Measurements from ENCODE around the gene SH3BGR.

SH3BGR gene

DNA sequence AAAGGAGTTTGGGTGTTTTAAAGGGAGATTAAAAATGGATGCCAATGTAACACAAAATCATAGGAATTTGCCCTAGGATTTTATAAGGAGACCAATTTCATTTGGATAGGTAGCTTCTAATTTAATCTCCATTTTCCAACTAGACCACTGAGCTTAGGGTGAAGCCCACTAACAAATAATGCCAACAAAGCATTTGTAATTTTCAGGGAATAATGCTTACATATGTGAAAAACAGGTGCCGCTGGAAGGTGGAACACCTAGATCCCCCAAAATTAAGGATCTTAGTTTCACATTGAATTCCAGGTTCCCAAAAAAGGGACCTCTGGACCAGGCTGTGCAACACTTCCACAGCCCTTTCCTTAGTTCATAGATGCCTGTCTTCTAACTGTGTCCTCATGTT lies 94.8 kb downstream of the SH3BGR start:
- Histone ChIP-seq H4K20me1 (ENCODE audit: insufficient read depth, low read length) (no peaks in the 10 kb centered on the region), H3K9me3 (ENCODE audit: insufficient read depth, low read length) (no peaks in the 10 kb centered on the region), H3K27ac (ENCODE audit: low read length) (no peak overlapping the region), H3K79me2 (ENCODE audit: low read length) (no peaks in the 10 kb centered on the region), H3K4me1 (ENCODE audit: low read length) (no peaks in the 10 kb centered on the region), H3K27me3 (ENCODE audit: low read depth, low read length) (no peaks in the 10 kb centered on the region), H3K36me3 (replicated peaks; ENCODE audit: low read depth, low read length) (no peaks in the 10 kb centered on the region), H2AFZ (ENCODE audit: low read depth, low read length) (no peak overlapping the region), H3K4me3 (ENCODE audit: low read length) (no peak overlapping the region), H3K9ac (ENCODE audit: low read length) (no peak overlapping the region), H3K4me2 (ENCODE audit: low read length) (no peak overlapping the region)
- TF ChIP-seq EZH2phosphoT487 (IDR thresholded peaks at IDR 0.05; ENCODE audit: low read depth) = no peak
- TF ChIP-seq, protein P1, sequence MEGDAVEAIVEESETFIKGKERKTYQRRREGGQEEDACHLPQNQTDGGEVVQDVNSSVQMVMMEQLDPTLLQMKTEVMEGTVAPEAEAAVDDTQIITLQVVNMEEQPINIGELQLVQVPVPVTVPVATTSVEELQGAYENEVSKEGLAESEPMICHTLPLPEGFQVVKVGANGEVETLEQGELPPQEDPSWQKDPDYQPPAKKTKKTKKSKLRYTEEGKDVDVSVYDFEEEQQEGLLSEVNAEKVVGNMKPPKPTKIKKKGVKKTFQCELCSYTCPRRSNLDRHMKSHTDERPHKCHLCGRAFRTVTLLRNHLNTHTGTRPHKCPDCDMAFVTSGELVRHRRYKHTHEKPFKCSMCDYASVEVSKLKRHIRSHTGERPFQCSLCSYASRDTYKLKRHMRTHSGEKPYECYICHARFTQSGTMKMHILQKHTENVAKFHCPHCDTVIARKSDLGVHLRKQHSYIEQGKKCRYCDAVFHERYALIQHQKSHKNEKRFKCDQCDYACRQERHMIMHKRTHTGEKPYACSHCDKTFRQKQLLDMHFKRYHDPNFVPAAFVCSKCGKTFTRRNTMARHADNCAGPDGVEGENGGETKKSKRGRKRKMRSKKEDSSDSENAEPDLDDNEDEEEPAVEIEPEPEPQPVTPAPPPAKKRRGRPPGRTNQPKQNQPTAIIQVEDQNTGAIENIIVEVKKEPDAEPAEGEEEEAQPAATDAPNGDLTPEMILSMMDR (IDR thresholded peaks at IDR 0.05; ENCODE audit: low read depth, low read length) = no peak

DNA sequence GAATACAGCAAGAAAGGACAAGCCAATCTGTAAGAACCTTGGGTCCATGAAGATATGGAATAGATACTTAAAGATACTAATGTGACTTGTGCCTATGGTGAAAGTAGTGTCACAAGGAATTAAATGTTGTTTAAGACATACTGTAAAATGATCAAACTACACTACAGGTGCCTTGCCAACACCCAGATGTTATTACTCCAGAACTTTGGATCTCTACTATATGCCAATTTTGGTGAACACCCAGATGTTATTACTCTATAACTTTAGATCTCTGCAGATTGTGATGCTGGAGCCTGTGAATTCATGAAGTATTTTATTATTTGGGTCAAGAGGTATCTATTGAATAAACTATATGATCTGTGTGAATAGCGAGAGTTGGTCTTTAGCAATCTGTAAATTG lies 101.1 kb downstream of the SH3BGR start:
- H4K20me1 ChIP-seq (ENCODE audit: insufficient read depth, low read length) = no peaks in the 10 kb centered on the region
- H3K79me2 ChIP-seq (ENCODE audit: low read length) = no peaks in the 10 kb centered on the region
- H3K9me3 ChIP-seq (ENCODE audit: insufficient read depth, low read length) = no peaks in the 10 kb centered on the region
- H3K36me3 ChIP-seq (replicated peaks; ENCODE audit: low read depth, low read length) = no peaks in the 10 kb centered on the region
- H3K4me3 ChIP-seq (ENCODE audit: low read length) = no peak overlapping the region
- TF ChIP-seq, protein P1 (IDR thresholded peaks at IDR 0.05; ENCODE audit: low read depth, low read length) = no peak
- TF ChIP-seq EZH2phosphoT487 (IDR thresholded peaks at IDR 0.05; ENCODE audit: low read depth) = no peak
- H3K4me1 ChIP-seq (ENCODE audit: low read length) = no peaks in the 10 kb centered on the region
- no peak overlapping the region for H3K9ac ChIP-seq (ENCODE audit: low read length)
- no peak overlapping the region for H3K4me2 ChIP-seq (ENCODE audit: low read length)
- no peaks in the 10 kb centered on the region for H3K27me3 ChIP-seq (ENCODE audit: low read depth, low read length)
- H3K27ac ChIP-seq (ENCODE audit: low read length) = no peak overlapping the region
- H2AFZ ChIP-seq (ENCODE audit: low read depth, low read length) = no peak overlapping the region

DNA sequence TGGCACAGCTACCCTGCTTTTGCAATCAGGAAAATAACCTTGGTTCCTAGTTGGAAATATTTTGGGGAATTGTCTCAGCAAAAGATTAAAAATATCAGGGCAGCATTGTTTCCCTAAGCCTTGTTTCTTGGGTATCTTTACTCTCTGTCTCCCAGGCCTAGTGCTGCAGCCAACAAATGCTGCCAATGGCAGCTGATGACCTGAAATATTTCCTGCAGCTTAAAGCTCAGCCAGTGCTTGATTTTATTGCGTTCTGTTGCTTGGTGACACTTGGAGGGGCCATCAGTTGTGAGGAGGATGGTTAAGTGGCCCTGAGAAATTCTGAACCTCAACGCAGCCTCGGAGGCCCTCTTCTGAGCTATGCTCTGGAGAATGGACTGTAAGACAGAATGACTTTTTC lies 101.6 kb downstream of the SH3BGR start:
- no peaks in the 10 kb centered on the region for H4K20me1 ChIP-seq (ENCODE audit: insufficient read depth, low read length)
- no peak overlapping the region for H3K9ac ChIP-seq (ENCODE audit: low read length)
- no peak overlapping the region for H3K27ac ChIP-seq (ENCODE audit: low read length)
- H3K27me3 ChIP-seq (ENCODE audit: low read depth, low read length) = no peaks in the 10 kb centered on the region
- no peak overlapping the region for H2AFZ ChIP-seq (ENCODE audit: low read depth, low read length)
- TF ChIP-seq EZH2phosphoT487 (IDR thresholded peaks at IDR 0.05; ENCODE audit: low read depth) = no peak
- TF ChIP-seq, protein P1 (IDR thresholded peaks at IDR 0.05; ENCODE audit: low read depth, low read length) = no peak
- H3K4me2 ChIP-seq (ENCODE audit: low read length) = no peak overlapping the region
- no peaks in the 10 kb centered on the region for H3K9me3 ChIP-seq (ENCODE audit: insufficient read depth, low read length)
- H3K4me3 ChIP-seq (ENCODE audit: low read length) = no peak overlapping the region
- no peaks in the 10 kb centered on the region for H3K4me1 ChIP-seq (ENCODE audit: low read length)
- H3K79me2 ChIP-seq (ENCODE audit: low read length) = no peaks in the 10 kb centered on the region
- H3K36me3 ChIP-seq (replicated peaks; ENCODE audit: low read depth, low read length) = no peaks in the 10 kb centered on the region

DNA sequence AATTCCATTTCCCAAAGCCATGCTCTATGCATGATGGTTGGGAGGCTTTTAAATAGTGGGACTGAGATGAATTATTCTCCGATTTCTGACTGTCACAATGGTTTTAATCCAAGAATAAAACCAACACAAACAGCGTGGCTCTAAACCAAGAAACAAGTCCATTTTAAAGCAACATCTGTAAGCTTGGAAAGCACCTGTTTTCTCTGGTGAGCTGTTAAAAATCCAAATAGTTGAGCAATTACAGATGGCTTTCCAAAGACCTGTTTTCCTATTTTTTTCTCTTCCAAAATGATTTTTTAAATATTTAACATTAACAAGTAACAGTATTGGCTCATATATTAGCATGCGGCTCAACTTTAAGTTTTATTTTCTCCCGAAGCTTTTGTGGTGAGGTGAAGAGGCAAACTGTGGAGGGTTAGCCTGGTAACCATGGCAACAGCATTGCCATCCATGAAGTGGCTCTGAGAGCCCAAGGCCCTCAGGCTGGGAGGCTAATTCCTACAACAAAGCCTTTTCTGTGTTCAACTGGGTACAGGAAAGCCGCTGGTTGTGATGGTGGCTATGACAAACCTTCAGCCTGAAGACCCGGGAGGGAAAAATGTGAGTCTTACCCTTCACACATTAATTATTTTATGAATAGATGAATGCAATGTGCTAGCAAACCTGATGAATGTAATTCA lies 104.3 kb downstream of the SH3BGR start:
- Histone ChIP-seq H3K79me2 (ENCODE audit: low read length) (no peaks in the 10 kb centered on the region), H3K27me3 (ENCODE audit: low read depth, low read length) (0 out of 2 replicates have a peak, but pooled peaks cover under 1% of the 10 kb centered on the region), H3K36me3 (replicated peaks; ENCODE audit: low read depth, low read length) (no peaks in the 10 kb centered on the region), H3K4me2 (ENCODE audit: low read length) (no peak overlapping the region), H3K4me1 (ENCODE audit: low read length) (no peaks in the 10 kb centered on the region), H3K27ac (ENCODE audit: low read length) (no peak overlapping the region), H4K20me1 (ENCODE audit: insufficient read depth, low read length) (no peaks in the 10 kb centered on the region), H3K9me3 (ENCODE audit: insufficient read depth, low read length) (no peaks in the 10 kb centered on the region), H3K4me3 (ENCODE audit: low read length) (no peak overlapping the region), H3K9ac (ENCODE audit: low read length) (no peak overlapping the region), H2AFZ (ENCODE audit: low read depth, low read length) (no peak overlapping the region)
- TF ChIP-seq EZH2phosphoT487 (IDR thresholded peaks at IDR 0.05; ENCODE audit: low read depth) = no peak
- TF ChIP-seq, protein P1 (IDR thresholded peaks at IDR 0.05; ENCODE audit: low read depth, low read length) = no peak
